ENCODE measurements around the gene CCNQ. TPM values are rescaled to one million over a fixed set of nuclear protein-coding genes. Genes with fewer than 3 reads are reported as not detected.

Gene CCNQ
- total RNA-seq, 5 donors from 2014 or later (not counting 1 experiment from before 2014, with no cell fraction given) = 12.5 to 29.8 (median 25.5) TPM

GRCh38 chrX:153628129-153628528 is 29.2 kb upstream of the CCNQ start:
- CTCF ChIA-PET = no interaction called here
- peaks cover 0 to 5% (median 5%) of the 10 kb centered on the region in 3 donors for H3K9me3 Mint-ChIP-seq
- Histone ChIP-seq H3K9me3 (no peaks in the 10 kb centered on the region), H3K27me3 (replicated peaks in 1 of 2; ENCODE audit: control insufficient read depth in 2 of 2, extremely low read depth in 1 of 2, insufficient read depth in 2 of 2, low read length in 1 of 2) (peaks cover 0 to 15% of the 10 kb centered on the region in 2 experiments), H3K4me3 (ENCODE audit: control insufficient read depth in 1 of 2, extremely low read depth in 1 of 2, low read length in 1 of 2) (no peak overlapping the region), H3K27ac (ENCODE audit: low read length) (no peak overlapping the region), H3K4me1 (ENCODE audit: control insufficient read depth in 1 of 2, extremely low read depth in 1 of 2, insufficient read depth in 2 of 2, low read length in 2 of 2) (no peaks in the 10 kb centered on the region), H3K36me3 (ENCODE audit: control insufficient read depth in 2 of 2, extremely low read depth in 1 of 2, insufficient read depth in 1 of 2, low read length in 1 of 2) (no peaks in the 10 kb centered on the region)
- H3K36me3 Mint-ChIP-seq = peaks cover 4% of the 10 kb centered on the region
- ATAC-seq (replicated peaks in 1 of 4) (no peak), DNase-seq (no peak)
- no peaks in the 10 kb centered on the region for H3K4me1 Mint-ChIP-seq
- no CpG with 5 or more reads among the region's 8 CpGs for WGBS (ENCODE audit: insufficient coverage)
- POLR2A ChIA-PET = no interaction called here
- peaks cover 3 to 5% of the 10 kb centered on the region in 2 donors for H3K27me3 Mint-ChIP-seq
- no peak overlapping the region for H3K4me3 Mint-ChIP-seq
- H3K27ac Mint-ChIP-seq = no peak overlapping the region

GRCh38 chrX:153627675-153628111 is 28.8 kb upstream of the CCNQ start:
- Mint-ChIP-seq H3K4me1 (no peaks in the 10 kb centered on the region), H3K9me3 (peaks cover 0 to 5% (median 5%) of the 10 kb centered on the region in 3 donors), H3K27me3 (peaks cover 3 to 6% of the 10 kb centered on the region in 2 donors), H3K4me3 (no peak overlapping the region), H3K36me3 (peaks cover 4% of the 10 kb centered on the region), H3K27ac (no peak overlapping the region)
- WGBS (ENCODE audit: insufficient coverage) = 67% methylated on average over 8 of the region's 15 CpGs
- Histone ChIP-seq H3K4me1 (ENCODE audit: control insufficient read depth in 1 of 2, extremely low read depth in 1 of 2, insufficient read depth in 2 of 2, low read length in 2 of 2) (no peaks in the 10 kb centered on the region), H3K36me3 (ENCODE audit: control insufficient read depth in 2 of 2, extremely low read depth in 1 of 2, insufficient read depth in 1 of 2, low read length in 1 of 2) (no peaks in the 10 kb centered on the region), H3K9me3 (no peaks in the 10 kb centered on the region), H3K27ac (ENCODE audit: low read length) (no peak overlapping the region), H3K27me3 (replicated peaks in 1 of 2; ENCODE audit: control insufficient read depth in 2 of 2, extremely low read depth in 1 of 2, insufficient read depth in 2 of 2, low read length in 1 of 2) (peaks cover 0 to 16% of the 10 kb centered on the region in 2 experiments), H3K4me3 (ENCODE audit: control insufficient read depth in 1 of 2, extremely low read depth in 1 of 2, low read length in 1 of 2) (no peak overlapping the region)
- ChIA-PET POLR2A (no interaction called here), CTCF (no interaction called here)
- DNase-seq (no peak), ATAC-seq (replicated peaks in 1 of 4) (no peak)

- Mint-ChIP-seq H3K27me3 (peaks cover 3 to 12% of the 10 kb centered on the region in 2 donors), H3K4me1 (no peaks in the 10 kb centered on the region), H3K4me3 (no peak overlapping the region), H3K36me3 (peaks cover 4% of the 10 kb centered on the region), H3K27ac (no peak overlapping the region), H3K9me3 (peaks cover 0 to 5% (median 5%) of the 10 kb centered on the region in 3 donors)
- H3K4me1 ChIP-seq (ENCODE audit: control insufficient read depth in 1 of 2, extremely low read depth in 1 of 2, insufficient read depth in 2 of 2, low read length in 2 of 2) = no peaks in the 10 kb centered on the region
- peaks cover 0 to 16% of the 10 kb centered on the region in 2 experiments for H3K27me3 ChIP-seq (replicated peaks in 1 of 2; ENCODE audit: control insufficient read depth in 2 of 2, extremely low read depth in 1 of 2, insufficient read depth in 2 of 2, low read length in 1 of 2)
- no peak overlapping the region for H3K4me3 ChIP-seq (ENCODE audit: control insufficient read depth in 1 of 2, extremely low read depth in 1 of 2, low read length in 1 of 2)
- POLR2A ChIA-PET = no interaction called here
- CTCF ChIA-PET = no interaction called here
- 78% methylated on average over 7 of the region's 35 CpGs for WGBS (ENCODE audit: insufficient coverage)
- DNase-seq (no peak), ATAC-seq (replicated peaks in 1 of 4) (no peak)
- no peaks in the 10 kb centered on the region for H3K36me3 ChIP-seq (ENCODE audit: control insufficient read depth in 2 of 2, extremely low read depth in 1 of 2, insufficient read depth in 1 of 2, low read length in 1 of 2)
- no peaks in the 10 kb centered on the region for H3K9me3 ChIP-seq
- H3K27ac ChIP-seq (ENCODE audit: low read length) = no peak overlapping the region
Observed at GRCh38 chrX:153626863-153627674, 28.1 kb upstream of the CCNQ start.

- Mint-ChIP-seq H3K4me3 (no peak overlapping the region), H3K9me3 (peaks cover 0 to 3% (median 3%) of the 10 kb centered on the region in 3 donors), H3K27ac (no peak overlapping the region), H3K4me1 (no peaks in the 10 kb centered on the region), H3K27me3 (peaks cover 3 to 10% of the 10 kb centered on the region in 2 donors), H3K36me3 (peaks cover 2% of the 10 kb centered on the region)
- ChIA-PET CTCF (no interaction called here), POLR2A (no interaction called here)
- DNase-seq = no peak
- H3K27me3 ChIP-seq (replicated peaks in 1 of 2; ENCODE audit: control insufficient read depth in 2 of 2, extremely low read depth in 1 of 2, insufficient read depth in 2 of 2, low read length in 1 of 2) = peaks cover 0 to 16% of the 10 kb centered on the region in 2 experiments
- H3K36me3 ChIP-seq (ENCODE audit: control insufficient read depth in 2 of 2, extremely low read depth in 1 of 2, insufficient read depth in 1 of 2, low read length in 1 of 2) = no peaks in the 10 kb centered on the region
- no peak overlapping the region for H3K4me3 ChIP-seq (ENCODE audit: control insufficient read depth in 1 of 2, extremely low read depth in 1 of 2, low read length in 1 of 2)
- ATAC-seq (replicated peaks in 1 of 4) = no peak
- no peaks in the 10 kb centered on the region for H3K4me1 ChIP-seq (ENCODE audit: control insufficient read depth in 1 of 2, extremely low read depth in 1 of 2, insufficient read depth in 2 of 2, low read length in 2 of 2)
- WGBS (ENCODE audit: insufficient coverage) = 77% methylated on average over 4 of the region's 16 CpGs
- H3K27ac ChIP-seq (ENCODE audit: low read length) = no peak overlapping the region
- H3K9me3 ChIP-seq = no peaks in the 10 kb centered on the region
Observed at GRCh38 chrX:153626025-153626633, 27.2 kb upstream of the CCNQ start.

- DNase-seq = no peak
- ATAC-seq (replicated peaks in 1 of 4) = no peak
- Histone ChIP-seq H3K27me3 (replicated peaks in 1 of 2; ENCODE audit: control insufficient read depth in 2 of 2, extremely low read depth in 1 of 2, insufficient read depth in 2 of 2, low read length in 1 of 2) (peaks cover 0 to 16% of the 10 kb centered on the region in 2 experiments), H3K4me3 (ENCODE audit: control insufficient read depth in 1 of 2, extremely low read depth in 1 of 2, low read length in 1 of 2) (no peak overlapping the region), H3K27ac (ENCODE audit: low read length) (no peak overlapping the region), H3K9me3 (no peaks in the 10 kb centered on the region), H3K4me1 (ENCODE audit: control insufficient read depth in 1 of 2, extremely low read depth in 1 of 2, insufficient read depth in 2 of 2, low read length in 2 of 2) (no peaks in the 10 kb centered on the region), H3K36me3 (ENCODE audit: control insufficient read depth in 2 of 2, extremely low read depth in 1 of 2, insufficient read depth in 1 of 2, low read length in 1 of 2) (no peaks in the 10 kb centered on the region)
- Mint-ChIP-seq H3K4me3 (no peak overlapping the region), H3K27me3 (peaks cover 3 to 7% of the 10 kb centered on the region in 2 donors), H3K36me3 (no peaks in the 10 kb centered on the region), H3K27ac (no peak overlapping the region), H3K9me3 (no peaks in the 10 kb centered on the region), H3K4me1 (no peaks in the 10 kb centered on the region)
- CTCF ChIA-PET = no interaction called here
- POLR2A ChIA-PET = no interaction called here
- 100% methylated on average over 1 of the region's 21 CpGs for WGBS (ENCODE audit: insufficient coverage)
Observed at GRCh38 chrX:153625271-153626024, 26.5 kb upstream of the CCNQ start.

- Mint-ChIP-seq H3K9me3 (no peaks in the 10 kb centered on the region), H3K27me3 (peaks cover 3 to 7% of the 10 kb centered on the region in 2 donors), H3K4me3 (no peak overlapping the region), H3K4me1 (no peaks in the 10 kb centered on the region), H3K27ac (no peak overlapping the region), H3K36me3 (no peaks in the 10 kb centered on the region)
- ATAC-seq (replicated peaks in 1 of 4) = no peak
- POLR2A ChIA-PET = no interaction called here
- H3K27me3 ChIP-seq (replicated peaks in 1 of 2; ENCODE audit: control insufficient read depth in 2 of 2, extremely low read depth in 1 of 2, insufficient read depth in 2 of 2, low read length in 1 of 2) = peaks cover 0 to 16% of the 10 kb centered on the region in 2 experiments
- H3K36me3 ChIP-seq (ENCODE audit: control insufficient read depth in 2 of 2, extremely low read depth in 1 of 2, insufficient read depth in 1 of 2, low read length in 1 of 2) = no peaks in the 10 kb centered on the region
- H3K4me1 ChIP-seq (ENCODE audit: control insufficient read depth in 1 of 2, extremely low read depth in 1 of 2, insufficient read depth in 2 of 2, low read length in 2 of 2) = no peaks in the 10 kb centered on the region
- no peak for DNase-seq
- CTCF ChIA-PET = no interaction called here
- WGBS (ENCODE audit: insufficient coverage) = 91% methylated on average over 5 of the region's 15 CpGs
- no peak overlapping the region for H3K4me3 ChIP-seq (ENCODE audit: control insufficient read depth in 1 of 2, extremely low read depth in 1 of 2, low read length in 1 of 2)
- no peaks in the 10 kb centered on the region for H3K9me3 ChIP-seq
- H3K27ac ChIP-seq (ENCODE audit: low read length) = no peak overlapping the region
Observed at GRCh38 chrX:153624196-153625091, 25.5 kb upstream of the CCNQ start.

Measured in T-cell (primary cell).